Neural crest cell (in vitro differentiated cells): ENCODE data around the gene SLC4A4. TPM values are rescaled to one million over a fixed set of nuclear protein-coding genes. Genes with fewer than 3 reads are reported as not detected.

ENCODE experiments used
- DNase-seq: peaks from one replicate; pipeline ENCODE4 v3.0.0; 2021; ENCODE audit warnings: low read depth, mixed read lengths, low spot score
- H3K27ac Mint-ChIP-seq: one replicate; pipeline ENCODE4 v1.8.0; 2021; ENCODE audit warnings: mild to moderate bottlenecking, mixed read lengths; ENCODE audit not compliant: unreplicated experiment
- H3K27me3 Mint-ChIP-seq: 2 replicates; pipeline ENCODE4 v1.8.0; 2021; ENCODE audit warnings: low read depth, mild to moderate bottlenecking, mixed read lengths
- H3K36me3 Mint-ChIP-seq: 2 replicates; pipeline ENCODE4 v1.8.0; 2021; ENCODE audit warnings: low read depth, mild to moderate bottlenecking, mixed read lengths
- H3K4me1 Mint-ChIP-seq: 2 replicates; pipeline ENCODE4 v1.8.0; 2021; ENCODE audit warnings: mixed read lengths
- H3K4me3 Mint-ChIP-seq: one replicate; pipeline ENCODE4 v1.8.0; 2021; ENCODE audit warnings: mild to moderate bottlenecking, mixed read lengths
- H3K9me3 Mint-ChIP-seq: 2 replicates; pipeline ENCODE4 v1.8.0; 2021; ENCODE audit warnings: mixed read lengths
- total RNA-seq: library from RNA; stranded (reverse); gene quantifications from 2 replicates; pipeline ENCODE4 v1.2.1, GENCODE V29; 2021
- TF ChIP-seq, protein P1 (sequence below): fragments of 200-600 bp; sonication (generic); conservative IDR thresholded peaks from 2 replicates; pipeline ENCODE4 v1.5.0; 2021; ENCODE audit warnings: antibody characterized with exemption, mild to moderate bottlenecking

Gene SLC4A4
- total RNA-seq, 1 donor from 2014 or later, result 4.0 TPM

DNA sequence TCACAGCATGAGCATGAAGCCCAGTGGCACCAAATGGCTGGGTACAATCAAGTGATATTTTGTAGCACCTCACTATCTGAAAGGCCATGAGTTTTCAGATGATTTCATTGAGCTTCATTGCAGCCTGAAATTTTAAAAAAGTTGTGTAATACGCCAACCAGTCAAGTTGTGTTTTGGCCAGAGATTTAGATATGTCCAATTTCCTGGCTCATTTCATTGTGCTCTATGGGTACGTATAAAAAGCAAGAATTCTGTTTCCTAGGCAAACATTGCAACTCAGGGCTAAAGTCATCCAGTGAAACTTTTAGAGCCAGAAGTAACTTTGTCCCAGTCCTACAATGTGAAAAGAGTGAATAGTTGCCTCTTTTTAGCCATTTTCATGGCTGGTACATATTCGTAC lies 232.5 kb downstream of the SLC4A4 start:
- Mint-ChIP-seq H3K27me3 (no peaks in the 10 kb centered on the region), H3K4me3 (no peak overlapping the region), H3K4me1 (peaks cover 5% of the 10 kb centered on the region), H3K9me3 (peaks cover 6% of the 10 kb centered on the region), H3K27ac (no peak overlapping the region), H3K36me3 (peaks cover 8% of the 10 kb centered on the region)
- DNase-seq, result no peak
- TF ChIP-seq, protein P1, sequence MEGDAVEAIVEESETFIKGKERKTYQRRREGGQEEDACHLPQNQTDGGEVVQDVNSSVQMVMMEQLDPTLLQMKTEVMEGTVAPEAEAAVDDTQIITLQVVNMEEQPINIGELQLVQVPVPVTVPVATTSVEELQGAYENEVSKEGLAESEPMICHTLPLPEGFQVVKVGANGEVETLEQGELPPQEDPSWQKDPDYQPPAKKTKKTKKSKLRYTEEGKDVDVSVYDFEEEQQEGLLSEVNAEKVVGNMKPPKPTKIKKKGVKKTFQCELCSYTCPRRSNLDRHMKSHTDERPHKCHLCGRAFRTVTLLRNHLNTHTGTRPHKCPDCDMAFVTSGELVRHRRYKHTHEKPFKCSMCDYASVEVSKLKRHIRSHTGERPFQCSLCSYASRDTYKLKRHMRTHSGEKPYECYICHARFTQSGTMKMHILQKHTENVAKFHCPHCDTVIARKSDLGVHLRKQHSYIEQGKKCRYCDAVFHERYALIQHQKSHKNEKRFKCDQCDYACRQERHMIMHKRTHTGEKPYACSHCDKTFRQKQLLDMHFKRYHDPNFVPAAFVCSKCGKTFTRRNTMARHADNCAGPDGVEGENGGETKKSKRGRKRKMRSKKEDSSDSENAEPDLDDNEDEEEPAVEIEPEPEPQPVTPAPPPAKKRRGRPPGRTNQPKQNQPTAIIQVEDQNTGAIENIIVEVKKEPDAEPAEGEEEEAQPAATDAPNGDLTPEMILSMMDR, result no peak

DNA sequence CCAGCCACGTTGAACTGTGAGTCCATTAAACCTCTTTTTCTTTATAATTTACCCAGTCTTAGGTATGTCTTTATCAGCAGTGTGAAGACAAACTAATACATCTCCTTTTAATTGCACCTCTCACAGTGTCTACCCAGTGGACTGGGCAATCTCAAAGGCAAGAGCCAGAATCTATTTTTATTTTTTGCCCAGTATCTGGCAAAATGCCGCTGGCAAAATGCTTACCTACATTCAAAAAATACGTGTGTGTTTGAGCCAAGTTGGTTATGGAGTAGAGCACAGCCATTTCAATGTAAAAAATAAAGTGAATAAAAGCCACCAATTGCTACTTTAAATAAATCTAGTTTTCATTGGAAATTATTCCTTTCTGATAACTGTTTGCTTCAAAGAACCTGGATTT lies 245.2 kb downstream of the SLC4A4 start:
- no peak overlapping the region for H3K27ac Mint-ChIP-seq

DNA sequence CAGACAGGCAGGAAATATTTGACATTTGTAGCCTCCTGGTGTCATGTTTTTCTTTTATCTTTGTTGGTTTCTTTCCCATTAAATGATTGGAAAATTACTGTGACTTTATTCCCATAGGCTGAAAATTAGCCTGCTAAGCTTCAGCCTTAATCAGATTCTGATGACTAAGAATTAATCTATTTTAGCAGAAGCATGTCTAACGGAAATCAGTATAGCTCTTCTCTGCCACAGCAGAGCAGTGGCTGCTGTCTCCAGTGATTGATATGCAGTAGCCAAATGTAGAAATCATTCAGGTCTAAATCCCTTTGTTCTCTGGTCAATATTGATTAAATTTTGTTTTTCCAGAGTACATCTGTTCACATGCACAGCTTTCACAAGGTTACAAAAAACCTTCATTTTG lies 245.8 kb downstream of the SLC4A4 start:
- no peak for DNase-seq
- H3K27me3 Mint-ChIP-seq, result no peaks in the 10 kb centered on the region
- H3K27ac Mint-ChIP-seq, result no peak overlapping the region
- H3K4me1 Mint-ChIP-seq, result no peaks in the 10 kb centered on the region
- peaks cover 5% of the 10 kb centered on the region for H3K9me3 Mint-ChIP-seq
- H3K36me3 Mint-ChIP-seq, result no peaks in the 10 kb centered on the region
- no peak overlapping the region for H3K4me3 Mint-ChIP-seq
- TF ChIP-seq, protein P1, result no peak

More for the DNA sequence above, 245.2 kb downstream of the SLC4A4 start:
- no peaks in the 10 kb centered on the region for H3K4me1 Mint-ChIP-seq
- TF ChIP-seq, protein P1, result no peak
- no peaks in the 10 kb centered on the region for H3K36me3 Mint-ChIP-seq
- DNase-seq, result no peak
- H3K4me3 Mint-ChIP-seq, result no peak overlapping the region
- peaks cover 5% of the 10 kb centered on the region for H3K9me3 Mint-ChIP-seq
- no peaks in the 10 kb centered on the region for H3K27me3 Mint-ChIP-seq

DNA sequence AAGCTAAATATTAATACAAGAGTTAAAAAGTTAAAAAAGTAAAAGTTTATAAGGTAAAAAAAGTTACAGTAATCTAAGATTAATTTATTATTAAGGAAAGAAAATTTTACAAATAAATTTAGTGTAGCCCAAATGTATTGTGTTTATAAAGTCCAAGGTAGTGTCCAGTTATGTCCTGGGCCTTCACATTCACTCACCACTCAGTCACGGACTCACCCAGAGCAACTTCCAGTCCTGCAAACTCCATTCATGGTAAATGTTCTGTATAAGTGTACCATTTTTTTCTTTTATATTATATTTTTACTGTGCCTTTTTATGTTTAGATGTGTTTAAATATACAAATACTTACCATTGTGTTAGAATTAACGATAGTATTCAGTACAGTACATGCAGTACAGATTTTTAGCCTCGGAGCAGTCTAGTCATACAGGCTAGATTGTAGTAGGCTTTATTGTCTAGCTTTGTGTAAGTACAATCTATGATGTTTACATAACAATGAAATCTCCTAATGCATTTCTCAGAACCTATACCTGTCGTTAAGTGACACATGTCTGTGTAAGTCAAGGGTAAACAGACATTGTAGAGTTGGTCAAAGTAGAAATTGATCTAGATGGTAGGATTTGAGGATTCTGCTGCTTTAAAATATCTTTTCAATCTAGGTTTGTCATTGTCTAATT lies 247.4 kb downstream of the SLC4A4 start:
- Mint-ChIP-seq H3K4me1 (no peaks in the 10 kb centered on the region), H3K9me3 (peaks cover 5% of the 10 kb centered on the region), H3K4me3 (no peak overlapping the region), H3K36me3 (peaks cover 3% of the 10 kb centered on the region), H3K27ac (no peak overlapping the region), H3K27me3 (no peaks in the 10 kb centered on the region)
- TF ChIP-seq, protein P1, result no peak
- no peak for DNase-seq

DNA sequence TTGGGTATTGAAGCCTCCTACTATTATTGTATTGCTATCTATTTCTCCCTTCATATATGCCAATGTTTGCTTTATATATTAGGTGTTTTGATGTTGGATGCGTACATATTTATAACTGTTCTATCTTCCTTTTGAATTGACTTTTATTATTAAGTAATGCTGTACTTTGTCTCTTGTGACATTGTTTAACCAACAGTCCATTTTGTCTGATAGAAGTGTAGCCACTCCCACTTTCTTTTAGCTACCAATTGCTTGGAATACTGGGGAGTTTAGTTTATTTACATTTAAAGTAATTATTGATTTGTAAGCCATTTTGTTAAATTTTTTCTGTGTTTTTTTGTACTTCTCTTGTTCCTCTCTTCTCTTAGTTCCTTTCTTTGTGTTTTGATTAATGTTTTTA lies 249.2 kb downstream of the SLC4A4 start:
- no peak for DNase-seq
- Mint-ChIP-seq H3K36me3 (peaks cover 3% of the 10 kb centered on the region), H3K4me3 (no peak overlapping the region), H3K27ac (no peak overlapping the region), H3K27me3 (no peaks in the 10 kb centered on the region), H3K4me1 (no peaks in the 10 kb centered on the region), H3K9me3 (no peaks in the 10 kb centered on the region)
- TF ChIP-seq, protein P1, result no peak
